ENCODE results near the gene PWWP2B.
"Not testable (repeated sequence)": the region's sequence is repeated elsewhere in the genome, so short reads cannot be mapped to it uniquely, and the experiment has no call there.

Gene PWWP2B

DNA sequence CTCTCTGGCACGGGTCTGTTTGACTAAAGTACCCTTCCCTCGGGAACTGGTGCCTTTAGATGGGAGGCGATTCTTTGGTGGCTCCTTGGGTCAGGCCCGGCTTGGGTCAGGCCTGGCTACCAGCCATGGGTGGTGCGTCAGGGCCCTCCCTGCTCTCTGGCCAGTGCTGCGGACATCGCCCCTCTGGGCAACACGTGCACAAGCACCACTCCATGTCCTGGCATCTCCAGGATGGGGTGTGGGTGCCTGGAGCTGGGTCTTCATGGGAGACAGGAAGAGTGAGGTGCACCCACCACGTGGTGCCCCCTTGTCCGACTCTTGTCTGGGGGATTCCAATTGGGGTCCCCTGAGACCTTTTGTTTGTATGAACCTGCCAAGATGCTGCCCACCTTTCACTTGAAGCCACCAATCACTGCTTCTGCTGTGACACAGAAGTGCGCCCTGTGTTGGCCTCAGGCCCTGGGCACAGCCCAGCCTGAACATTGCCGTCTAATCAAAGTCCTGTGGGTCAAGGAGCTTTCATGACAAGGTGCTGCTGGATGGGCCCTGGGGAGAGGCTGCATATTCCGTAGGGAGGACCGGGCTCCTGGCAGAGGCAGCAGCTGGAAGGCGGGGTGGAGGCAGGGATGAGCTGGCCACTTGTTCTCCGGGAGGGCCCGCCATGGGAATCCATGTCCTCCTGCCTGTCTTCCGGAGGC is 11.1 kb upstream of the PWWP2B start:
- Histone ChIP-seq H3F3A (ENCODE audit: insufficient read depth, low read length) (no peaks in the 10 kb centered on the region), H3K4me3 (ENCODE audit: low read depth, low read length, poor library complexity, severe bottlenecking) (no peak overlapping the region), H3K27me3 (ENCODE audit: insufficient read depth, low read length) (0 out of 2 replicates have a peak, but pooled peaks cover 4% of the 10 kb centered on the region), H3K4me2 (ENCODE audit: low read length) (no peak overlapping the region), H3K9me2 (ENCODE audit: low read depth, low read length) (no peaks in the 10 kb centered on the region), H3K27ac (ENCODE audit: low read depth, low read length, poor library complexity, severe bottlenecking) (no peak overlapping the region), H3K9me3 (ENCODE audit: low read length) (no peaks in the 10 kb centered on the region), H3K4me1 (ENCODE audit: insufficient read depth, low read length, severe bottlenecking) (no peaks in the 10 kb centered on the region), H4K20me1 (ENCODE audit: insufficient read depth, low read length) (no peaks in the 10 kb centered on the region), H3K9ac (ENCODE audit: low read length) (no peak overlapping the region), H2AFZ (ENCODE audit: low read length) (no peak overlapping the region), H3K79me2 (ENCODE audit: insufficient read depth, low read length) (no peaks in the 10 kb centered on the region), H3K36me3 (ENCODE audit: insufficient read depth, low read length) (no peaks in the 10 kb centered on the region)
- no peak for TF ChIP-seq EZH2 (IDR thresholded peaks at IDR 0.05; ENCODE audit: borderline replicate concordance, low read length)
- TF ChIP-seq, protein P1, sequence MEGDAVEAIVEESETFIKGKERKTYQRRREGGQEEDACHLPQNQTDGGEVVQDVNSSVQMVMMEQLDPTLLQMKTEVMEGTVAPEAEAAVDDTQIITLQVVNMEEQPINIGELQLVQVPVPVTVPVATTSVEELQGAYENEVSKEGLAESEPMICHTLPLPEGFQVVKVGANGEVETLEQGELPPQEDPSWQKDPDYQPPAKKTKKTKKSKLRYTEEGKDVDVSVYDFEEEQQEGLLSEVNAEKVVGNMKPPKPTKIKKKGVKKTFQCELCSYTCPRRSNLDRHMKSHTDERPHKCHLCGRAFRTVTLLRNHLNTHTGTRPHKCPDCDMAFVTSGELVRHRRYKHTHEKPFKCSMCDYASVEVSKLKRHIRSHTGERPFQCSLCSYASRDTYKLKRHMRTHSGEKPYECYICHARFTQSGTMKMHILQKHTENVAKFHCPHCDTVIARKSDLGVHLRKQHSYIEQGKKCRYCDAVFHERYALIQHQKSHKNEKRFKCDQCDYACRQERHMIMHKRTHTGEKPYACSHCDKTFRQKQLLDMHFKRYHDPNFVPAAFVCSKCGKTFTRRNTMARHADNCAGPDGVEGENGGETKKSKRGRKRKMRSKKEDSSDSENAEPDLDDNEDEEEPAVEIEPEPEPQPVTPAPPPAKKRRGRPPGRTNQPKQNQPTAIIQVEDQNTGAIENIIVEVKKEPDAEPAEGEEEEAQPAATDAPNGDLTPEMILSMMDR (IDR thresholded peaks at IDR 0.05; ENCODE audit: low read length) = no peak

DNA sequence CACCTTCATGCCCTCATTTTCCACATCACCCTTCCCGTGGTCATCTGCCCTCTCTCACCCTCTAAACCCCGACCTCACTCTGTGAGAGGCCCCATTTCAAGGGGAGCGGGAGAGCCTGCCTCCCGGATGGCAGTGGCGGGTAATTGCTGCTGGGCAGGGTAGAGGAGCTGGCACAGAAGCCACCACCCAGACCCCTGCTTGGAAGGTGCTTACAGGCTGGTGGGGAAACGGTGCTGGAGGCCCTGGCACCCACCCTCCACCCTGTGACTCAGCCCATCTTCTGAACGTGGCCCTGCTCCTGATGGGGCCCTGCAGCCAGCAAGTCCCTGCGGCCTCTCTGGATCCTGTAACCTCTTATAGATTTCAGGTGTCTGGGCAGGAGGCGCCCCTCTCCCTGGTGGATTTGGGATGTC is 10.6 kb upstream of the PWWP2B start:
- Histone ChIP-seq H3F3A (ENCODE audit: insufficient read depth, low read length) (no peaks in the 10 kb centered on the region), H3K36me3 (ENCODE audit: insufficient read depth, low read length) (no peaks in the 10 kb centered on the region), H3K79me2 (ENCODE audit: insufficient read depth, low read length) (no peaks in the 10 kb centered on the region), H2AFZ (ENCODE audit: low read length) (no peak overlapping the region), H3K4me1 (ENCODE audit: insufficient read depth, low read length, severe bottlenecking) (no peaks in the 10 kb centered on the region), H3K9me2 (ENCODE audit: low read depth, low read length) (no peaks in the 10 kb centered on the region), H3K9ac (ENCODE audit: low read length) (no peak overlapping the region), H3K4me3 (ENCODE audit: low read depth, low read length, poor library complexity, severe bottlenecking) (no peak overlapping the region), H3K4me2 (ENCODE audit: low read length) (no peak overlapping the region), H3K27me3 (ENCODE audit: insufficient read depth, low read length) (0 out of 2 replicates have a peak, but pooled peaks cover 4% of the 10 kb centered on the region), H4K20me1 (ENCODE audit: insufficient read depth, low read length) (no peaks in the 10 kb centered on the region), H3K9me3 (ENCODE audit: low read length) (no peaks in the 10 kb centered on the region), H3K27ac (ENCODE audit: low read depth, low read length, poor library complexity, severe bottlenecking) (no peak overlapping the region)
- TF ChIP-seq, protein P1 (IDR thresholded peaks at IDR 0.05; ENCODE audit: low read length) = no peak
- TF ChIP-seq EZH2 (IDR thresholded peaks at IDR 0.05; ENCODE audit: borderline replicate concordance, low read length) = no peak

DNA sequence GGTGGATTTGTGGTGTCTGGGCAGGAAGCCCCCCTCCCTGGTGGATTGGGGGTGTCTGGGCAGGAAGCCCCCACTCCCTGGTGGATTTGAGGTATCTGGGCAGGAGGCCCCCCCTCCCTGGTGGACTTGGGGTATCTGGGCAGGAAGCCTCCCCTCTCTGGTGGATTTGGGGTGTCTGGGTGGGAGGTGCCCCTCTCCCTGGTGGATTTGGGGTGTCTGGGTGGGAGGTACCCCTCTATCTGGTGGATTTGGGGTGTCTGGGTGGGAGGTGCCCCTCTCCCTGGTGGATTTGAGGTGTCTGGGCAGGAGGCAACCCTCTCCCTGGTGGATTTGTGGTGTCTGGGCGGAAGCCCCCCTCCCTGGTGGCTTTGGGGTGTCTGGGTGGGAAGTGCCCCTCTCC is 10.1 kb upstream of the PWWP2B start:
- not testable (repeated sequence) for H3K4me2 ChIP-seq (ENCODE audit: low read length); H3K4me1 ChIP-seq (ENCODE audit: insufficient read depth, low read length, severe bottlenecking); H3K9me2 ChIP-seq (ENCODE audit: low read depth, low read length); H3K79me2 ChIP-seq (ENCODE audit: insufficient read depth, low read length); H2AFZ ChIP-seq (ENCODE audit: low read length); H3K9me3 ChIP-seq (ENCODE audit: low read length); H3K27me3 ChIP-seq (ENCODE audit: insufficient read depth, low read length); H3K27ac ChIP-seq (ENCODE audit: low read depth, low read length, poor library complexity, severe bottlenecking); H3K36me3 ChIP-seq (ENCODE audit: insufficient read depth, low read length); H3K9ac ChIP-seq (ENCODE audit: low read length); H3F3A ChIP-seq (ENCODE audit: insufficient read depth, low read length); H4K20me1 ChIP-seq (ENCODE audit: insufficient read depth, low read length); H3K4me3 ChIP-seq (ENCODE audit: low read depth, low read length, poor library complexity, severe bottlenecking)

DNA sequence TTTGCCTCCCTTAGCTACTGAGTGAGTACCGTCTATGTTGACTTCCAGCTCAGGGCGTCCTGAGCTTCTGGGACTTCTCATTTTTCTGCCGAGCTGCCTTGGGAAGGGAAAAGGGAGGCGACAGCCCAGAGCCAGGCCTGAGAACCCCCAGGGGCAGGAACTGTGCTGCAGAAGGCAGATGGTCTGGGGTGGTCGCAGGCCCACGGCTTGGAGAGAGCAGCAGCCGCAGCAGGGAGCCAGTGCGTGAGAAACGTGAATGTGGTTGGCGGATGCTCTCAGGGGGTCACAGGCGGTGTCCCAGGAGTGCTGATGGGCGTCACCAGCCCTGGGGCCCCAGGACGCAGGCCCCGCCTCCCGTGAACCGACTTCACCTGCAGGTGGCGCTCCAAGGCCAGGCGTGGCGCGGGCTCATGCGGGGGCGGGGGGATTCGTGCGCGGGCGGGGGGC is 9.2 kb upstream of the PWWP2B start:
- TF ChIP-seq, protein P1 (IDR thresholded peaks at IDR 0.05; ENCODE audit: low read length) = peak; percentile 19; the same call in 1 of the 2 replicates
- TF ChIP-seq EZH2 (IDR thresholded peaks at IDR 0.05; ENCODE audit: borderline replicate concordance, low read length) = no peak
- Histone ChIP-seq H3K9me2 (ENCODE audit: low read depth, low read length) (no peaks in the 10 kb centered on the region), H3K36me3 (ENCODE audit: insufficient read depth, low read length) (no peaks in the 10 kb centered on the region), H3K4me3 (ENCODE audit: low read depth, low read length, poor library complexity, severe bottlenecking) (no peak overlapping the region), H4K20me1 (ENCODE audit: insufficient read depth, low read length) (no peaks in the 10 kb centered on the region), H3K27ac (ENCODE audit: low read depth, low read length, poor library complexity, severe bottlenecking) (no peak overlapping the region), H3K9me3 (ENCODE audit: low read length) (no peaks in the 10 kb centered on the region), H3K4me2 (ENCODE audit: low read length) (no peak overlapping the region), H3K4me1 (ENCODE audit: insufficient read depth, low read length, severe bottlenecking) (no peaks in the 10 kb centered on the region), H3K27me3 (ENCODE audit: insufficient read depth, low read length) (0 out of 2 replicates have a peak, but pooled peaks cover 4% of the 10 kb centered on the region), H3K79me2 (ENCODE audit: insufficient read depth, low read length) (no peaks in the 10 kb centered on the region), H2AFZ (ENCODE audit: low read length) (no peak overlapping the region), H3K9ac (ENCODE audit: low read length) (no peak overlapping the region), H3F3A (ENCODE audit: insufficient read depth, low read length) (no peaks in the 10 kb centered on the region)

Data from OCI-LY1 (cell line).